GM12878 (cell line): ENCODE results near the gene DBNDD2. TPM values are rescaled to one million over a fixed set of nuclear protein-coding genes. Genes with fewer than 3 reads are reported as not detected.

Experiments
- ATAC-seq: fragments of 200-7000 bp; cut with Tn5 transposase; 3 replicates; pipeline ENCODE4 v1.9.1; 2020; ENCODE audit warnings: mild to moderate bottlenecking, moderate library complexity
- BruUV-seq: library from RNA; stranded (reverse); fragments of 400-500 nt; replicated peaks from 2 replicates; lab custom pipeline; 2021; lab: Mats Ljungman, UMichigan
- CTCF ChIA-PET: fragments of 300-600 bp; sonication (Branson Sonifier 250); formaldehyde crosslinking; extraction: SDS; loops from one replicate; lab custom pipeline; 2021; ENCODE audit warnings: inconsistent platforms; lab: Yijun Ruan, JAX
- POLR2A ChIA-PET: fragments of 350-600 bp; formaldehyde crosslinking; extraction: SDS; loops from one replicate; lab custom pipeline; 2021; ENCODE audit warnings: inconsistent platforms; lab: Charles Lee
- RAD21 ChIA-PET: fragments of 300-600 bp; sonication (Branson Sonifier 250); formaldehyde crosslinking; loops from one replicate; lab custom pipeline; 2023; ENCODE audit warnings: antibody characterized with exemption; ENCODE audit not compliant: unreplicated experiment; lab: Charles Lee
- SMC1A ChIA-PET: fragments of 300-600 bp; sonication (Branson Sonifier 250); formaldehyde crosslinking; loops from one replicate; lab custom pipeline; 2023; ENCODE audit not compliant: unreplicated experiment, uncharacterized antibody; lab: Charles Lee
- DNase-seq: peaks from one replicate; pipeline ENCODE4 v3.0.0-alpha.2; 2011; ENCODE audit warnings: low read depth, low spot score
- FAIRE-seq: peaks from 3 replicates; lab custom pipeline; 2011; peaks lifted over from hg19 to GRCh38; lab: Jason Lieb, UNC
- H2AFZ ChIP-seq: 2 replicates; pipeline ENCODE4 v1.6.0; 2011; ENCODE audit warnings: low read depth, low read length, control low read depth; ENCODE audit not compliant: control insufficient read depth
- H3K27ac ChIP-seq: 2 replicates; pipeline ENCODE4 v1.5.1; 2011; ENCODE audit warnings: control low read depth; ENCODE audit not compliant: control insufficient read depth, insufficient read depth
- H3K27me3 ChIP-seq, 2 experiments: replicated peaks in 1 of 2; 2 replicates each; pipeline versions ENCODE4 v1.6.0 to v1.6.1; 2011; ENCODE audit warnings: low read length in 1 of 2; ENCODE audit not compliant: control insufficient read depth in 2 of 2, insufficient read depth in 2 of 2
- H3K36me3 ChIP-seq, 2 experiments: 2 replicates each; pipeline ENCODE4 v1.5.1; 2011; ENCODE audit warnings: low read length in 1 of 2; ENCODE audit not compliant: control insufficient read depth in 2 of 2, insufficient read depth in 2 of 2
- H3K4me1 ChIP-seq: 2 replicates; pipeline ENCODE4 v1.6.1; 2011; ENCODE audit warnings: mild to moderate bottlenecking, low read length, moderate library complexity, mixed read lengths; ENCODE audit not compliant: control insufficient read depth, insufficient read depth
- H3K4me2 ChIP-seq: 2 replicates; pipeline ENCODE4 v1.6.0; 2011; ENCODE audit warnings: control low read depth; ENCODE audit not compliant: control insufficient read depth, insufficient read depth
- H3K4me3 ChIP-seq: fragments of 200-600 bp; sonication (generic); 2 replicates; pipeline ENCODE4 v1.5.1; 2016
- H3K79me2 ChIP-seq: 2 replicates; pipeline ENCODE4 v1.6.0; 2011; ENCODE audit warnings: low read length; ENCODE audit not compliant: control insufficient read depth, insufficient read depth
- H3K9ac ChIP-seq: 2 replicates; pipeline ENCODE4 v1.8.0; 2011; ENCODE audit warnings: low read length, control low read depth, mixed read lengths; ENCODE audit not compliant: control insufficient read depth, insufficient read depth
- H3K9me3 ChIP-seq: replicated peaks from 3 replicates; pipeline ENCODE4 v1.5.1; 2011; ENCODE audit warnings: mild to moderate bottlenecking, low read length; ENCODE audit not compliant: control insufficient read depth, insufficient read depth
- H4K20me1 ChIP-seq: 2 replicates; pipeline ENCODE4 v1.6.0; 2011; ENCODE audit not compliant: control insufficient read depth, insufficient read depth
- CBX3 ChIP-seq: fragments of 200-600 bp; sonication (generic); IDR thresholded peaks from 2 replicates; pipeline ENCODE4 v1.6.1; 2016; ENCODE audit warnings: low read depth, borderline replicate concordance
- EED ChIP-seq: sonication (generic); IDR thresholded peaks from 2 replicates; pipeline ENCODE4 v1.6.1; 2016; ENCODE audit warnings: antibody characterized with exemption, low read depth
- NFXL1 ChIP-seq: fragments of 450-650 bp; IDR thresholded peaks from 2 replicates; pipeline ENCODE4 v1.6.1; 2017; ENCODE audit warnings: antibody characterized with exemption, mild to moderate bottlenecking, borderline replicate concordance
- PAX5 ChIP-seq: IDR thresholded peaks from 2 replicates; pipeline ENCODE4 v1.6.1; 2011; ENCODE audit warnings: low read depth, low read length, borderline replicate concordance
- RAD51 ChIP-seq: fragments of 450-650 bp; IDR thresholded peaks from 2 replicates; pipeline ENCODE4 v1.6.1; 2016; ENCODE audit warnings: moderate library complexity, mild to moderate bottlenecking, inconsistent platforms
- RCOR1 ChIP-seq: conservative IDR thresholded peaks from 2 replicates; pipeline ENCODE4 v1.6.1; 2012; ENCODE audit warnings: low read depth, low read length, improper control_type of control experiment
- SP1 ChIP-seq: IDR thresholded peaks from one replicate; pipeline ENCODE4 v1.6.1; 2011; ENCODE audit warnings: low read depth, low read length
- SPI1 ChIP-seq: IDR thresholded peaks from 2 replicates; pipeline ENCODE4 v1.6.1; 2011; ENCODE audit warnings: low read depth, mild to moderate bottlenecking, low read length, moderate library complexity, borderline replicate concordance; ENCODE audit not compliant: insufficient read depth
- TCF7 ChIP-seq: IDR thresholded peaks from 2 replicates; pipeline ENCODE4 v1.6.1; 2014; ENCODE audit warnings: antibody characterized with exemption, borderline replicate concordance
- ZNF384 ChIP-seq: IDR thresholded peaks from 2 replicates; pipeline ENCODE4 v1.6.1; 2012; ENCODE audit warnings: low read depth, mild to moderate bottlenecking, low read length, improper control_type of control experiment, borderline replicate concordance
- WGBS: methylation state at CpG from one replicate; pipeline ENCODE4 v1.1.6; 2016; ENCODE audit warnings: low lambda C conversion rate; ENCODE audit not compliant: insufficient replicate concordance, insufficient coverage; ENCODE audit errors: missing lambda C conversion rate; 5-methylcytosine and 5-hydroxymethylcytosine counted together
- in situ Hi-C: fragments of 300-500 bp; cut with MboI; formaldehyde crosslinking; loops from 9 replicates; pipeline ENCODE4 v1.14.3; 2018; ENCODE audit warnings: mixed read lengths
- intact Hi-C: fragments of 100-400 bp; cut with micrococcal nuclease; formaldehyde crosslinking; loops from one replicate; pipeline ENCODE4 v1.14.2; 2022; ENCODE audit not compliant: unreplicated experiment
- polyA plus RNA-seq, 11 experiments: library from polyadenylated mRNA; depleted of rRNA in 4 of 11; unstranded in 6 of 11; stranded (reverse) in 5 of 11; fragments of >200 nt; fragmentation: Nextera tagmentation in 4 of 11; fragmentation: Illumina TruSeq in 1 of 11; extraction: Ambion mirVana in 4 of 11; extraction: Trizol in 1 of 11; gene quantifications; 1 replicate in 1 of 11; 2 replicates in 10 of 11; pipeline versions ENCODE4 v1.2.1 to v1.2.3, GENCODE V29; 2011 to 2016; ENCODE audit warnings: inconsistent platforms in 2 of 11, missing spikeins in 2 of 11, low read depth in 1 of 11
- total RNA-seq, 4 experiments: library from RNA; depleted of rRNA in 3 of 4; stranded (reverse); fragments of >200 nt in 3 of 4; fragmentation: Illumina TruSeq in 1 of 4; extraction: Trizol in 1 of 4; gene quantifications; 2 replicates each; pipeline versions ENCODE4 v1.2.1 to v1.2.3, GENCODE V29; 2013 to 2021
- TF ChIP-seq, protein P1 (sequence below): IDR thresholded peaks from 2 replicates; pipeline ENCODE4 v1.6.1; 2011; ENCODE audit warnings: borderline replicate concordance, low read depth, mild to moderate bottlenecking, moderate library complexity, mixed read lengths, low read length; ENCODE audit not compliant: insufficient read depth; ENCODE audit errors: extremely low read length
- TF ChIP-seq, protein P2 (sequence below): fragments of 450-650 bp; IDR thresholded peaks from 2 replicates; pipeline ENCODE4 v1.6.1; 2017; ENCODE audit warnings: antibody characterized with exemption, mild to moderate bottlenecking, moderate library complexity

Gene DBNDD2
- total and polyA plus RNA-seq, 10 of the 15 experiments (the other 5 are each of a cell fraction or from before 2014, with no cell fraction given): 0.17 to 5.7 (median 0.49) TPM; not detected in 1

DNA sequence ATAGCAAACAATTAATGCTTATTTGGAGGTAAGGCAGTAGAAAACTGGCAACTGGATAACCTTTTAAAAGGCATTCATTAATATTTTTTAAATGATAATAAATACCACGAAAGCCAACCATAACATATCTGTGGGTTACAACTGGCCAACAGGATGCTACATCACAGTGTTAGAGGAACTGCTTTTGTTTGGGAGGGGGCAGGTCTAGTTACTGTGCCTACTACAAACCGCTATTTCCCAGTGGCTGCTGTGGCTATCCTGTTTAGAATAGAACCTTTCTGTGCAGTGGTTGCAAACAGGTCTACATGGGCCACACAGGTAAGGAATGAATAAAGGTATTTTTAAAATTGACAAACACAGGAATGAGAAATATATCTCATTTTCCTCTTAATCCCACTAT is 8.8 kb downstream of the DBNDD2 start:
- BruUV-seq: TSS peak; percentile 57
- Histone ChIP-seq H3K4me3 (peak overlapping the region; percentile 97), H3K4me2 (peak overlapping the region; percentile 90), H3K27ac (peak overlapping the region; percentile 82), H4K20me1 (no peaks in the 10 kb centered on the region), H3K27me3 (no peaks in the 10 kb centered on the region), H3K9me3 (no peaks in the 10 kb centered on the region), H3K79me2 (peaks cover 13% of the 10 kb centered on the region), H2AFZ (no peak overlapping the region), H3K36me3 (peaks cover 11 to 13% of the 10 kb centered on the region in 2 experiments), H3K9ac (peak overlapping the region; percentile 71), H3K4me1 (peaks cover 20% of the 10 kb centered on the region)
- ATAC-seq: 0 out of 3 replicates have a peak, but pooled peaks have one; percentile 9
- intact Hi-C loops (loop anchor here (2.0 kb wide), 2 partner anchors 16 to 48 kb away; no protein-coding TSS in a partner anchor), in situ Hi-C loops (loop anchor here (5.0 kb wide), 1 partner anchor 50 kb away; no protein-coding TSS in a partner anchor)
- RAD21 ChIA-PET: interaction anchor here (1.8 to 3.2 kb wide), 5 partner anchors 20 to 54 kb away, joined by 7 to 24 read pairs (median 9); partner anchors contain the start of gene SYS1
- POLR2A ChIA-PET: interaction anchor here (1.3 to 1.8 kb wide), 4 partner anchors 11 to 49 kb away, joined by 4 to 9 read pairs (median 6); no protein-coding TSS in a partner anchor
- DNase-seq: no peak
- TF ChIP-seq CBX3: no peak
- TF ChIP-seq SPI1: no peak
- TF ChIP-seq, protein P1, sequence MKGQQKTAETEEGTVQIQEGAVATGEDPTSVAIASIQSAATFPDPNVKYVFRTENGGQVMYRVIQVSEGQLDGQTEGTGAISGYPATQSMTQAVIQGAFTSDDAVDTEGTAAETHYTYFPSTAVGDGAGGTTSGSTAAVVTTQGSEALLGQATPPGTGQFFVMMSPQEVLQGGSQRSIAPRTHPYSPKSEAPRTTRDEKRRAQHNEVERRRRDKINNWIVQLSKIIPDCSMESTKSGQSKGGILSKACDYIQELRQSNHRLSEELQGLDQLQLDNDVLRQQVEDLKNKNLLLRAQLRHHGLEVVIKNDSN: no peak
- no peak for TF ChIP-seq RAD51
- TF ChIP-seq RCOR1: no peak
- TF ChIP-seq TCF7: no peak
- no peak for TF ChIP-seq EED
- no peak for TF ChIP-seq SP1
- no peak for TF ChIP-seq NFXL1
- TF ChIP-seq, protein P2, sequence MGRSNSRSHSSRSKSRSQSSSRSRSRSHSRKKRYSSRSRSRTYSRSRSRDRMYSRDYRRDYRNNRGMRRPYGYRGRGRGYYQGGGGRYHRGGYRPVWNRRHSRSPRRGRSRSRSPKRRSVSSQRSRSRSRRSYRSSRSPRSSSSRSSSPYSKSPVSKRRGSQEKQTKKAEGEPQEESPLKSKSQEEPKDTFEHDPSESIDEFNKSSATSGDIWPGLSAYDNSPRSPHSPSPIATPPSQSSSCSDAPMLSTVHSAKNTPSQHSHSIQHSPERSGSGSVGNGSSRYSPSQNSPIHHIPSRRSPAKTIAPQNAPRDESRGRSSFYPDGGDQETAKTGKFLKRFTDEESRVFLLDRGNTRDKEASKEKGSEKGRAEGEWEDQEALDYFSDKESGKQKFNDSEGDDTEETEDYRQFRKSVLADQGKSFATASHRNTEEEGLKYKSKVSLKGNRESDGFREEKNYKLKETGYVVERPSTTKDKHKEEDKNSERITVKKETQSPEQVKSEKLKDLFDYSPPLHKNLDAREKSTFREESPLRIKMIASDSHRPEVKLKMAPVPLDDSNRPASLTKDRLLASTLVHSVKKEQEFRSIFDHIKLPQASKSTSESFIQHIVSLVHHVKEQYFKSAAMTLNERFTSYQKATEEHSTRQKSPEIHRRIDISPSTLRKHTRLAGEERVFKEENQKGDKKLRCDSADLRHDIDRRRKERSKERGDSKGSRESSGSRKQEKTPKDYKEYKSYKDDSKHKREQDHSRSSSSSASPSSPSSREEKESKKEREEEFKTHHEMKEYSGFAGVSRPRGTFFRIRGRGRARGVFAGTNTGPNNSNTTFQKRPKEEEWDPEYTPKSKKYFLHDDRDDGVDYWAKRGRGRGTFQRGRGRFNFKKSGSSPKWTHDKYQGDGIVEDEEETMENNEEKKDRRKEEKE: no peak
- no peak for TF ChIP-seq PAX5
- TF ChIP-seq ZNF384: no peak
- CTCF ChIA-PET: interaction anchor here (0.7 to 8.5 kb wide), 3 partner anchors 9 to 44 kb away, joined by 3 to 86 read pairs (median 71); no protein-coding TSS in a partner anchor
- FAIRE-seq: no peak
- SMC1A ChIA-PET: interaction anchor here (1.5 to 3.0 kb wide), 5 partner anchors 14 to 54 kb away, joined by 3 to 19 read pairs (median 15); partner anchors contain the start of gene SYS1
- WGBS: 0% methylated on average over 2 of the region's 2 CpGs
